Activated CD4-positive, alpha-beta T cell treated with anti-CD3 and anti-CD28 coated beads, Interleukin-2, amount 10 ng/mL, durations not matched to agents 24 days and 14 days (primary cell): ENCODE data around the gene PRPF40B. TPM values are rescaled to one million over a fixed set of nuclear protein-coding genes. Genes with fewer than 3 reads are reported as not detected.

Source experiments
- DNase-seq: peaks from one replicate; pipeline ENCODE4 v3.0.0; 2022
- H3K27ac Mint-ChIP-seq: one replicate; pipeline ENCODE4 v1.8.0; 2022; ENCODE audit warnings: mild to moderate bottlenecking, mixed read lengths
- H3K27me3 Mint-ChIP-seq: one replicate; pipeline ENCODE4 v1.8.0; 2022; ENCODE audit warnings: mixed read lengths
- H3K36me3 Mint-ChIP-seq: one replicate; pipeline ENCODE4 v1.8.0; 2022; ENCODE audit warnings: low read depth, mild to moderate bottlenecking, mixed read lengths
- H3K4me1 Mint-ChIP-seq: one replicate; pipeline ENCODE4 v1.8.0; 2021; ENCODE audit warnings: mixed read lengths
- H3K4me3 Mint-ChIP-seq: one replicate; pipeline ENCODE4 v1.8.0; 2022; ENCODE audit warnings: mild to moderate bottlenecking, moderate library complexity, mixed read lengths
- H3K9me3 Mint-ChIP-seq: one replicate; pipeline ENCODE4 v1.8.0; 2021; ENCODE audit warnings: mixed read lengths
- intact Hi-C: fragments of 100-400 bp; cut with micrococcal nuclease; formaldehyde crosslinking; loops from one replicate; pipeline ENCODE4 v1.15.1; 2023
- total RNA-seq: library from RNA; stranded (reverse); gene quantifications from 2 replicates; pipeline ENCODE4 v1.2.3, GENCODE V29; 2022

The PRPF40B gene
- total RNA-seq, 1 donor from 2014 or later: 12.3 TPM

DNA sequence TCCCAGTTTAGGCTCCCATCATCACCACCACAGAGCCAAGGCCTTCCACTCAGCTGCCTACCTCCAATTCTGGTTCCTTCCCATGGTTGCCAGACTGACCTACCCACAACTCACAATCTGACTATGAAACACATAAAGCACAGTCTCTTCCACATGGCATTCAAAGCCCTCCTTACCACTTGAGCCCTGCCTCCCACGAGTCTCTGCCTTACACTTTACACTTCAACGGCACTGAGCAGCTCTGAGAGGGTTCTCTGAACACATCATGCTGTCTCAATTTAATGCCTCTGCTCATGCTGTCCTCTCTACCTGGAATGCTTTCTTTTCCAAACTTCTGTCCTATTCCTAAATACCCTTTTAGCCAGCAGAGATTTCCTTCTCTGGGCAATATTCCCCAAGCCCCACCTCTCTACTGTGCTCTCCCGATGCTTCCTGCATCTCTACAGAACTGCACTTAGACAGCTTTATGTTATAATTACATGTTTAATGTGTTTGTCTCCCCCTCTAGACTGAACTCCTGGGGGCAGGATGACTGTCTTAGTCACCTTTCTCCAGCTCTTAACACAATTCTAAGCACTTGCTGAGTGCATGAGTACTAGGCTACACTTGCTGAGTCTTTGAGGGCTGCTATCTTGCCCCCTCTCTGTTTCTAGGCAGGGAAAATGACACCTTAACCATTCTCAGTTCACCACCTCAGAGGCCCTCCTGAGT, 60.4 kb downstream of the PRPF40B start:
- Mint-ChIP-seq H3K27ac (no peak overlapping the region), H3K4me3 (no peak overlapping the region), H3K4me1 (peaks cover 25% of the 10 kb centered on the region), H3K9me3 (no peaks in the 10 kb centered on the region), H3K36me3 (peaks cover 4% of the 10 kb centered on the region), H3K27me3 (no peaks in the 10 kb centered on the region)
- intact Hi-C loops: no loop called here
- no peak for DNase-seq

DNA sequence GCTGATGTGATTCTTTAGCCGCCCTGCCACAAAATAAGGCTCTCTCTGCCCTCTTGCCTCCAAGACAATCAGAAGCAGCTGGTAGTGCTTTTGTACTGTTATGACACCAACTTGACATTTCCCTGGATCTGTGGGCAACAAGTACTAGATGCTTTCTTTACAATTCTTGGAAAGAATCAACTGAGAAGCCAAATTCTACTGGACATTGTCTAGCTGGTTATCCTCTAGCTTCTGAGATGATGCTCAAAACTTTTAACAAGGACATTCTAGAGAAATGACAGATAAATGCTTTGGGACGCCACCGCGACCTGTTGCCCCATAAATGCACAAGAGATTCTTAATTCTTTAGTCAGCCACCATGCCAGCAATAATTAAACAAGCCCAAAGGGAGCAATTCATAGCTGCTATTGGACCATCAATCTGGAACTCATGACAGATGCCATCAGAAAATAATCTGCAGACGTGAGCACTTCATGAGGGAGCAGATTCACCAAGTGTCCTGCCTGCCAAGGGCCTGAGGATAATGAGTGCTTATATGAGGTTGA, 61.0 kb downstream of the PRPF40B start:
- H3K4me3 Mint-ChIP-seq: no peak overlapping the region
- H3K9me3 Mint-ChIP-seq: no peaks in the 10 kb centered on the region
- H3K36me3 Mint-ChIP-seq: peaks cover 4% of the 10 kb centered on the region
- peaks cover 30% of the 10 kb centered on the region for H3K4me1 Mint-ChIP-seq
- no peak for DNase-seq
- intact Hi-C loops: no loop called here
- no peak overlapping the region for H3K27ac Mint-ChIP-seq
- H3K27me3 Mint-ChIP-seq: no peaks in the 10 kb centered on the region

GRCh38 chr12:49687941-49688340, 64.6 kb downstream of the PRPF40B start:
- no peaks in the 10 kb centered on the region for H3K9me3 Mint-ChIP-seq
- peaks cover 38% of the 10 kb centered on the region for H3K4me1 Mint-ChIP-seq
- peaks cover 4% of the 10 kb centered on the region for H3K36me3 Mint-ChIP-seq
- H3K27ac Mint-ChIP-seq: no peak overlapping the region
- no peaks in the 10 kb centered on the region for H3K27me3 Mint-ChIP-seq
- intact Hi-C loops: loop anchor here (2.0 kb wide), 1 partner anchor 13 kb away; no protein-coding TSS in a partner anchor
- no peak for DNase-seq
- H3K4me3 Mint-ChIP-seq: no peak overlapping the region

DNA sequence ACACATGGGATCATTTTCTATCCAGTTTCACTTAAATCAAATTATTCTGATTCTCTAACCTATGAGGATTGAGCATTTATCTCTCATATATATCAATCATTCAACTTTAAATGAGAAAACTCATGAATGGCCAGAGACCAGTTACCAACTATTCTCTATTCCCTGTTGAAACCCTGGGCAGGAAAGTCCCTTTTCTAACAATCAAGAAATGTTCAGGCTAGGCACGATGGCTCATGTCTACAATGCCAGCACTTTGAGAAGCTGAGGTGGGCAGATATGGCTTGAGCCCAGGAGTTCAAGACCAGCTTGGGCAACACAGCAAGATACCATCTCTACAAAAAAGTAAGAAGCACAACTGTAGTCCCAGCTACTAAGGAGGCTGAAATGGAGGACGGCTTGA, 65.9 kb downstream of the PRPF40B start:
- no peak overlapping the region for H3K4me3 Mint-ChIP-seq
- peaks cover 30% of the 10 kb centered on the region for H3K4me1 Mint-ChIP-seq
- H3K9me3 Mint-ChIP-seq: no peaks in the 10 kb centered on the region
- no peak for DNase-seq
- peaks cover 6% of the 10 kb centered on the region for H3K36me3 Mint-ChIP-seq
- intact Hi-C loops: loop anchor here (2.0 kb wide), 1 partner anchor 14 kb away; no protein-coding TSS in a partner anchor
- H3K27me3 Mint-ChIP-seq: no peaks in the 10 kb centered on the region
- H3K27ac Mint-ChIP-seq: no peak overlapping the region

DNA sequence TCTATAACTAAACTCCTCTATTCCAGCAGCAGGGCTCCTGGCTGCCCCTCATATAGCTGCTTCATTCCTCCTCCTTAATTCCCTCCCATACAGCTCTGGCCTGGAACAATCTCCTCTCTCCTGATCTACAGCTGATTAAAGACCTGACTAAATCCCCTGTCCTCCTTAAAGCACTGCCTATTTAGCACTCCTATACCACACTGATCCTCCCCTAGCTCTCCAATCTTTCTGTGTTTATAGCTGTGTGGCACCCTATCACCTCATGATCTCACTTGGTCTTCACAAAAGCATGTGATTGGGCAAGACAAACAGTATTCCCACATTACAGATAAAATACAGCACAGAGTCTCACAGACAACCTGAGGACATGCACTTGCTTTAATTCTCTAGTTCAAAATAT, 66.4 kb downstream of the PRPF40B start:
- intact Hi-C loops: loop anchor here (2.0 kb wide), 1 partner anchor 15 kb away; no protein-coding TSS in a partner anchor
- H3K4me3 Mint-ChIP-seq: no peak overlapping the region
- no peaks in the 10 kb centered on the region for H3K27me3 Mint-ChIP-seq
- DNase-seq: no peak
- H3K9me3 Mint-ChIP-seq: no peaks in the 10 kb centered on the region
- peaks cover 6% of the 10 kb centered on the region for H3K36me3 Mint-ChIP-seq
- H3K27ac Mint-ChIP-seq: peak overlapping the region; percentile 3
- H3K4me1 Mint-ChIP-seq: peaks cover 25% of the 10 kb centered on the region

GRCh38 chr12:49692851-49693250, 69.5 kb downstream of the PRPF40B start:
- Mint-ChIP-seq H3K27me3 (no peaks in the 10 kb centered on the region), H3K27ac (no peak overlapping the region), H3K36me3 (peaks cover 1% of the 10 kb centered on the region), H3K4me3 (no peak overlapping the region), H3K4me1 (peaks cover 26% of the 10 kb centered on the region), H3K9me3 (no peaks in the 10 kb centered on the region)
- intact Hi-C loops: no loop called here
- DNase-seq: no peak

GRCh38 chr12:49693931-49694444, 70.6 kb downstream of the PRPF40B start:
- peaks cover 3% of the 10 kb centered on the region for H3K36me3 Mint-ChIP-seq
- intact Hi-C loops: no loop called here
- H3K27ac Mint-ChIP-seq: no peak overlapping the region
- no peaks in the 10 kb centered on the region for H3K27me3 Mint-ChIP-seq
- peaks cover 32% of the 10 kb centered on the region for H3K4me1 Mint-ChIP-seq
- H3K4me3 Mint-ChIP-seq: no peak overlapping the region
- H3K9me3 Mint-ChIP-seq: no peaks in the 10 kb centered on the region
- no peak for DNase-seq

Other genes with a start within 250 kb of the PRPF40B start
- 1.5 and 2.1 TPM in 2 replicates for gene KCNH3, start 84.5 kb upstream of the PRPF40B start, total RNA-seq
- 71.4 and 79.6 TPM in 2 replicates for gene MCRS1, start 55.4 kb upstream of the PRPF40B start, total RNA-seq
- gene FAM186B, start 17.9 kb upstream of the PRPF40B start, total RNA-seq: 0.16 and 0.33 TPM in 2 replicates
- gene FMNL3, start 83.8 kb downstream of the PRPF40B start, total RNA-seq: 39.1 and 39.8 TPM in 2 replicates
- 370 and 372 TPM in 2 replicates for gene TMBIM6, start 118.0 kb downstream of the PRPF40B start, total RNA-seq
- 4.8 and 5.0 TPM in 2 replicates for gene NCKAP5L, start 204.9 kb downstream of the PRPF40B start, total RNA-seq
- 2.9 and 3.5 TPM in 2 replicates for gene BCDIN3D, start 219.5 kb downstream of the PRPF40B start, total RNA-seq